Liver (tissue), 3 donors: ENCODE data around the gene TATDN2.

Experiments
- ATF3 ChIP-seq: IDR thresholded peaks from 2 replicates; pipeline ENCODE4 v1.6.1; 2016; ENCODE audit warnings: antibody characterized with exemption
- CTCF ChIP-seq: fragments of 150-350 bp; IDR thresholded peaks from 2 replicates; pipeline ENCODE4 v1.5.1; 2017; ENCODE audit warnings: improper control_type of control experiment, low read depth, low read length; ENCODE audit not compliant: missing input control
- GABPA ChIP-seq, 2 donors: IDR thresholded peaks in 1 of 2; conservative IDR thresholded peaks in 1 of 2; 2 replicates each; pipeline ENCODE4 v1.6.1; 2016; ENCODE audit warnings: antibody characterized with exemption in 2 of 2, mild to moderate bottlenecking in 1 of 2, moderate library complexity in 1 of 2
- REST ChIP-seq: IDR thresholded peaks from 2 replicates; pipeline ENCODE4 v1.6.1; 2016; ENCODE audit warnings: antibody characterized with exemption, mild to moderate bottlenecking
- SP1 ChIP-seq: IDR thresholded peaks from 2 replicates; pipeline ENCODE4 v1.6.1; 2018; ENCODE audit warnings: antibody characterized with exemption, mild to moderate bottlenecking
- TAF1 ChIP-seq: conservative IDR thresholded peaks from 2 replicates; pipeline ENCODE4 v1.6.1; 2016; ENCODE audit warnings: antibody characterized with exemption, mild to moderate bottlenecking
- YY1 ChIP-seq: IDR thresholded peaks from 2 replicates; pipeline ENCODE4 v1.6.1; 2016; ENCODE audit warnings: antibody characterized with exemption, mild to moderate bottlenecking
- ZBTB33 ChIP-seq: IDR thresholded peaks from 2 replicates; pipeline ENCODE4 v1.6.1; 2016; ENCODE audit warnings: antibody characterized with exemption
- TF ChIP-seq, protein P1 (sequence below): IDR thresholded peaks from 2 replicates; pipeline ENCODE4 v1.6.1; 2016; ENCODE audit warnings: antibody characterized with exemption
- donor health status: healthy.
- donor health status: healthy.

- TF ChIP-seq CTCF (no peak), ATF3 (no peak), GABPA (IDR thresholded peaks at IDR 0.05 in 1 of 2, conservative IDR thresholded peaks at IDR 0.05 in 1 of 2) (no peak), ZBTB33 (no peak), REST (no peak), TAF1 (no peak), YY1 (no peak), SP1 (no peak)
- TF ChIP-seq, protein P1, sequence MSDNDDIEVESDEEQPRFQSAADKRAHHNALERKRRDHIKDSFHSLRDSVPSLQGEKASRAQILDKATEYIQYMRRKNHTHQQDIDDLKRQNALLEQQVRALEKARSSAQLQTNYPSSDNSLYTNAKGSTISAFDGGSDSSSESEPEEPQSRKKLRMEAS: no peak
These were observed 5.8 kb upstream of the TATDN2 start for GRCh38 chr3:10242182-10243065.
